GM12878 (cell line): ENCODE measurements around the gene MCEE. TPM values are rescaled to one million over a fixed set of nuclear protein-coding genes. Genes with fewer than 3 reads are reported as not detected.
A peak's percentile ranks its signal among the peaks of the same experiment; 100 is the strongest.

Source experiments
- CREB1 ChIP-seq: IDR thresholded peaks from 2 replicates; pipeline ENCODE4 v1.6.1; 2012; ENCODE audit warnings: low read depth, mild to moderate bottlenecking, inconsistent platforms
- FOXM1 ChIP-seq: IDR thresholded peaks from 2 replicates; pipeline ENCODE4 v1.6.1; 2012; ENCODE audit warnings: low read depth, mild to moderate bottlenecking, inconsistent platforms, low read length, moderate library complexity
- HDAC2 ChIP-seq: fragments of 200-600 bp; sonication (generic); IDR thresholded peaks from 2 replicates; pipeline ENCODE4 v1.6.1; 2017
- LARP7 ChIP-seq: fragments of 450-650 bp; IDR thresholded peaks from 2 replicates; pipeline ENCODE4 v1.6.1; 2017; ENCODE audit warnings: mild to moderate bottlenecking
- MTA2 ChIP-seq: fragments of 450-650 bp; IDR thresholded peaks from 2 replicates; pipeline ENCODE4 v1.6.1; 2016; ENCODE audit warnings: low read depth, mild to moderate bottlenecking, moderate library complexity
- MTA3 ChIP-seq: IDR thresholded peaks from 2 replicates; pipeline ENCODE4 v1.6.1; 2012; ENCODE audit warnings: low read length, inconsistent platforms, borderline replicate concordance
- NFYA ChIP-seq: IDR thresholded peaks from 2 replicates; pipeline ENCODE4 v1.6.1; 2011; ENCODE audit warnings: low read depth, mild to moderate bottlenecking, low read length, improper control_type of control experiment, borderline replicate concordance
- NKRF ChIP-seq: fragments of 450-650 bp; conservative IDR thresholded peaks from 2 replicates; pipeline ENCODE4 v1.6.1; 2017; ENCODE audit warnings: mild to moderate bottlenecking, moderate library complexity
- POU2F2 ChIP-seq: IDR thresholded peaks from 3 replicates; pipeline ENCODE4 v1.6.1; 2011; ENCODE audit warnings: low read depth, mild to moderate bottlenecking, low read length, borderline replicate concordance
- SMAD5 ChIP-seq: IDR thresholded peaks from 2 replicates; pipeline ENCODE4 v1.6.1; 2016; ENCODE audit warnings: antibody characterized with exemption, low read depth
- TAF1 ChIP-seq: IDR thresholded peaks from 2 replicates; pipeline ENCODE4 v1.6.1; 2011; ENCODE audit warnings: mild to moderate bottlenecking, low read depth, low read length, borderline replicate concordance
- TBL1XR1 ChIP-seq: IDR thresholded peaks from 2 replicates; pipeline ENCODE4 v1.6.1; 2012; ENCODE audit warnings: low read depth, low read length, improper control_type of control experiment
- TCF3 ChIP-seq: IDR thresholded peaks from 2 replicates; pipeline ENCODE4 v1.6.1; 2012; ENCODE audit warnings: low read depth, mild to moderate bottlenecking, low read length, borderline replicate concordance; ENCODE audit not compliant: insufficient read depth
- ZNF384 ChIP-seq: IDR thresholded peaks from 2 replicates; pipeline ENCODE4 v1.6.1; 2012; ENCODE audit warnings: low read depth, mild to moderate bottlenecking, low read length, improper control_type of control experiment, borderline replicate concordance
- polyA plus RNA-seq, 11 experiments: library from polyadenylated mRNA; depleted of rRNA in 4 of 11; unstranded in 6 of 11; stranded (reverse) in 5 of 11; fragments of >200 nt; fragmentation: Nextera tagmentation in 4 of 11; fragmentation: Illumina TruSeq in 1 of 11; extraction: Ambion mirVana in 4 of 11; extraction: Trizol in 1 of 11; gene quantifications; 1 replicate in 1 of 11; 2 replicates in 10 of 11; pipeline versions ENCODE4 v1.2.1 to v1.2.3, GENCODE V29; 2011 to 2016; ENCODE audit warnings: inconsistent platforms in 2 of 11, missing spikeins in 2 of 11, low read depth in 1 of 11
- total RNA-seq, 4 experiments: library from RNA; depleted of rRNA in 3 of 4; stranded (reverse); fragments of >200 nt in 3 of 4; fragmentation: Illumina TruSeq in 1 of 4; extraction: Trizol in 1 of 4; gene quantifications; 2 replicates each; pipeline versions ENCODE4 v1.2.1 to v1.2.3, GENCODE V29; 2013 to 2021
- TF ChIP-seq, protein P1 (sequence below): fragments of 150-350 bp; IDR thresholded peaks from 2 replicates; pipeline ENCODE4 v1.6.1; 2016; ENCODE audit warnings: low read depth, low read length
- TF ChIP-seq, protein P2 (sequence below): IDR thresholded peaks from 2 replicates; pipeline ENCODE4 v1.6.1; 2012; ENCODE audit warnings: improper control_type of control experiment, low read depth, low read length; ENCODE audit not compliant: insufficient replicate concordance

MCEE gene
- total and polyA plus RNA-seq, 10 of the 15 experiments (the other 5 are each of a cell fraction or from before 2014, with no cell fraction given) = 17.3 to 63.4 (median 20.9) TPM

- 0 out of 2 replicates have a peak, but pooled peaks have one; percentile 52 for TF ChIP-seq TCF3
- peak; percentile 54; the same call in 1 of the 2 replicates for TF ChIP-seq SMAD5
- TF ChIP-seq, protein P1, sequence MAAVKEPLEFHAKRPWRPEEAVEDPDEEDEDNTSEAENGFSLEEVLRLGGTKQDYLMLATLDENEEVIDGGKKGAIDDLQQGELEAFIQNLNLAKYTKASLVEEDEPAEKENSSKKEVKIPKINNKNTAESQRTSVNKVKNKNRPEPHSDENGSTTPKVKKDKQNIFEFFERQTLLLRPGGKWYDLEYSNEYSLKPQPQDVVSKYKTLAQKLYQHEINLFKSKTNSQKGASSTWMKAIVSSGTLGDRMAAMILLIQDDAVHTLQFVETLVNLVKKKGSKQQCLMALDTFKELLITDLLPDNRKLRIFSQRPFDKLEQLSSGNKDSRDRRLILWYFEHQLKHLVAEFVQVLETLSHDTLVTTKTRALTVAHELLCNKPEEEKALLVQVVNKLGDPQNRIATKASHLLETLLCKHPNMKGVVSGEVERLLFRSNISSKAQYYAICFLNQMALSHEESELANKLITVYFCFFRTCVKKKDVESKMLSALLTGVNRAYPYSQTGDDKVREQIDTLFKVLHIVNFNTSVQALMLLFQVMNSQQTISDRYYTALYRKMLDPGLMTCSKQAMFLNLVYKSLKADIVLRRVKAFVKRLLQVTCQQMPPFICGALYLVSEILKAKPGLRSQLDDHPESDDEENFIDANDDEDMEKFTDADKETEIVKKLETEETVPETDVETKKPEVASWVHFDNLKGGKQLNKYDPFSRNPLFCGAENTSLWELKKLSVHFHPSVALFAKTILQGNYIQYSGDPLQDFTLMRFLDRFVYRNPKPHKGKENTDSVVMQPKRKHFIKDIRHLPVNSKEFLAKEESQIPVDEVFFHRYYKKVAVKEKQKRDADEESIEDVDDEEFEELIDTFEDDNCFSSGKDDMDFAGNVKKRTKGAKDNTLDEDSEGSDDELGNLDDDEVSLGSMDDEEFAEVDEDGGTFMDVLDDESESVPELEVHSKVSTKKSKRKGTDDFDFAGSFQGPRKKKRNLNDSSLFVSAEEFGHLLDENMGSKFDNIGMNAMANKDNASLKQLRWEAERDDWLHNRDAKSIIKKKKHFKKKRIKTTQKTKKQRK = peak; percentile 45; the same call in 1 of the 2 replicates
- peak; percentile 74 for TF ChIP-seq CREB1
- TF ChIP-seq MTA3 = no peak; the same call in 1 of the 2 replicates
- TF ChIP-seq TBL1XR1 = peak; percentile 73; the same call in 1 of the 2 replicates
- no peak for TF ChIP-seq NFYA
- TF ChIP-seq FOXM1 = no peak
- peak; percentile 96 for TF ChIP-seq TAF1
- TF ChIP-seq, protein P2, sequence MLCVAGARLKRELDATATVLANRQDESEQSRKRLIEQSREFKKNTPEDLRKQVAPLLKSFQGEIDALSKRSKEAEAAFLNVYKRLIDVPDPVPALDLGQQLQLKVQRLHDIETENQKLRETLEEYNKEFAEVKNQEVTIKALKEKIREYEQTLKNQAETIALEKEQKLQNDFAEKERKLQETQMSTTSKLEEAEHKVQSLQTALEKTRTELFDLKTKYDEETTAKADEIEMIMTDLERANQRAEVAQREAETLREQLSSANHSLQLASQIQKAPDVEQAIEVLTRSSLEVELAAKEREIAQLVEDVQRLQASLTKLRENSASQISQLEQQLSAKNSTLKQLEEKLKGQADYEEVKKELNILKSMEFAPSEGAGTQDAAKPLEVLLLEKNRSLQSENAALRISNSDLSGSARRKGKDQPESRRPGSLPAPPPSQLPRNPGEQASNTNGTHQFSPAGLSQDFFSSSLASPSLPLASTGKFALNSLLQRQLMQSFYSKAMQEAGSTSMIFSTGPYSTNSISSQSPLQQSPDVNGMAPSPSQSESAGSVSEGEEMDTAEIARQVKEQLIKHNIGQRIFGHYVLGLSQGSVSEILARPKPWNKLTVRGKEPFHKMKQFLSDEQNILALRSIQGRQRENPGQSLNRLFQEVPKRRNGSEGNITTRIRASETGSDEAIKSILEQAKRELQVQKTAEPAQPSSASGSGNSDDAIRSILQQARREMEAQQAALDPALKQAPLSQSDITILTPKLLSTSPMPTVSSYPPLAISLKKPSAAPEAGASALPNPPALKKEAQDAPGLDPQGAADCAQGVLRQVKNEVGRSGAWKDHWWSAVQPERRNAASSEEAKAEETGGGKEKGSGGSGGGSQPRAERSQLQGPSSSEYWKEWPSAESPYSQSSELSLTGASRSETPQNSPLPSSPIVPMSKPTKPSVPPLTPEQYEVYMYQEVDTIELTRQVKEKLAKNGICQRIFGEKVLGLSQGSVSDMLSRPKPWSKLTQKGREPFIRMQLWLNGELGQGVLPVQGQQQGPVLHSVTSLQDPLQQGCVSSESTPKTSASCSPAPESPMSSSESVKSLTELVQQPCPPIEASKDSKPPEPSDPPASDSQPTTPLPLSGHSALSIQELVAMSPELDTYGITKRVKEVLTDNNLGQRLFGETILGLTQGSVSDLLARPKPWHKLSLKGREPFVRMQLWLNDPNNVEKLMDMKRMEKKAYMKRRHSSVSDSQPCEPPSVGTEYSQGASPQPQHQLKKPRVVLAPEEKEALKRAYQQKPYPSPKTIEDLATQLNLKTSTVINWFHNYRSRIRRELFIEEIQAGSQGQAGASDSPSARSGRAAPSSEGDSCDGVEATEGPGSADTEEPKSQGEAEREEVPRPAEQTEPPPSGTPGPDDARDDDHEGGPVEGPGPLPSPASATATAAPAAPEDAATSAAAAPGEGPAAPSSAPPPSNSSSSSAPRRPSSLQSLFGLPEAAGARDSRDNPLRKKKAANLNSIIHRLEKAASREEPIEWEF = no peak
- TF ChIP-seq HDAC2 = peak; percentile 93; the same call in 1 of the 2 replicates
- no peak for TF ChIP-seq ZNF384
- TF ChIP-seq LARP7 = peak; percentile 97
- peak; percentile 97 for TF ChIP-seq NKRF
- TF ChIP-seq POU2F2 = peak; percentile 92
- TF ChIP-seq MTA2 = peak; percentile 53; the same call in 1 of the 2 replicates
Measured at GRCh38 chr2:71130152-71130904, at the start of gene MCEE, which contains the start of gene MPHOSPH10 (continued).
